GM21723 (cell line): ENCODE results near the gene HCFC1R1.
A peak's percentile ranks its signal among the peaks of the same experiment; 100 is the strongest.

ENCODE experiments used
- ATAC-seq: cut with Tn5 transposase; IDR thresholded peaks from one replicate; pipeline ENCODE4 v1.9.1; 2021; ENCODE audit warnings: mild to moderate bottlenecking, moderate library complexity; ENCODE audit not compliant: unreplicated experiment

HCFC1R1 gene

DNA sequence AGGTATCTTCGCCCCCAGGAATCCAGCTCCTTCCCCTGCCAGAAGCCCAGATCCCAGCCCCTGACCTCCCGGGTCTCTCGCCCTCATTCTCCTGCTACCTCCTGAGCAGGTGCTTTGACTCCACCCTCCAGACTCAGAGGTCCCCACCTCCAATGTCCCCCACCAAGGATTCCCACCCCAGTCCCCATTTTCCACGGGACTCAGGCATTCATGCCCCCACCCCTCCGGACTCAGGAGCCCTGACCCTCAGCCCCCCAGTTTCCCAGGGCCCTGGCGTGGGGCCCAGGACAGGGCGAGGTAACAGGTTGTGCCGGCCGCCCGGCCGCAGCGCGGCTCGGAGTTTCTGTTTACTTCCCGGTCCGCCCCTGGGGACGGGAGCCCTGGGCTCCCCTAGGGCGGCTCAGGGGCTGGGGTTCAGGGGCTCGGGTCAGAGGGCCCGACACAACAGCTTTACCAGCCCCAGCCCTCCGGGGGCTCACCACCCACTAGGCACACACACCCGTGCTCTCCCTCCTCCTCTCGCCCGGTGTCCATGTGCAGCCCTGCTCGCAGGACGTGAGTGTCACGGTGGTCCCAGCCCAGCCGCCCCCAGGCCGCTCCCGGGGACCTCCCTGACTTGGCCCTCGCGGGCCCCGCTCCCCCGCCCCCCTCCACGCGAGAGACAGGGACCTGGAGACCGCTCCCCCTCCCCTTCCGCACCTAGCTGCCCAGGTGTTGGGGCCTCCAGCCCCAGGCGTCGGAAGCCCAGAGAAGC is 12.4 kb upstream of the HCFC1R1 start:
- no peak for ATAC-seq

DNA sequence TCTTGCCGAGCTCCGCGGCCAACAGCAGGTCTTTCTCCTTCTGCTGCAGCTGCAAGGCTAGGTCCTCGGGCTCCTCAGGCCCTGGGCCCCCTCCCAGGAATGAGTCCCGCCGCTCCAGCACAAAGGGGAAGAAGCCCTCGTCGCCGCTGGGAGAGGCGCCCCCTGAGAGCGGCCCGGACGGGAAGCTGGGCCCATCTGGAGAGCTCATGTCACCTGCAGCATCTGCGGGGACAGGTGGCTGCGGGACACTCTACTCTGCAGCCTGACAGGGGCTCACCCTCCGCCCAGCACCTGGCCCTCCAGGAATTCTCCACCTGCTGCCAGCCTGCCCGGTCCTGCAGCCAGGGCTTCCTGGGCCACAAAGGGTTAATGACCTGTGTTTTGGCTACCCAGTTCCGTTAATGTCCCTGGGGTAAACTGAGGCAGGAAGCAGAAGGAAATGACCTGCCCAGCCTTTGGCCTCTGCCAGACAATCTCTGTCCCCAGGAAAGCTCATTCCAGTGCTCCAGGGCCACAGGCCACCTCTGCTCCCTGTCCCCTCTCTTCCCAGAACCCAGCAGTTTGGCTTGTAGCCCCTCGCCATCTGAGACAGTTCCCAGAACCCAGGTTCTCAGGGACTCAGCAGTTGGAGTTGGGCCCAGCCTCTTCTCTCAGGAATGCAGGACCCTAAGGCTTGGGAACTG is 11.7 kb upstream of the HCFC1R1 start:
- ATAC-seq: no peak

DNA sequence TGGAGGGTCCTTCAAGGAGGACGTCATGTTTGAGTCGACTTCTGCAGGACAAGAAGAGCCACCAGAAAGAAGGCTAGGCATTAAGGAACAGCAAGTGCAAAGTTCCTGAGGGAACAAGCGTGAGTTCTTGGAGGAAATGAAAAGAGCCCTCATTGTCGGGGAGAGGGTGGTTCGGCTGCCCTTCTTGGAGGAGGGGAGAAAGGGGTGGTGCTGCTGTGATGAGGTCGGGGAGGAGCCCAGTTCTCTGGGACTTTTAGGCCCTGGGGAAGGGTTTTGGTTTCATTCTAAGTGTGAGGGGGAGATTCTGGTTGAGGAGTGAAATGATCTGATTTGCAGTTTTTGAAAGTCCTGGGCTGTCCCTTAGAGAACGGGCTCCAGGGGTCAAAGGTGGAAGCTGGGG is 8.9 kb upstream of the HCFC1R1 start:
- no peak for ATAC-seq

DNA sequence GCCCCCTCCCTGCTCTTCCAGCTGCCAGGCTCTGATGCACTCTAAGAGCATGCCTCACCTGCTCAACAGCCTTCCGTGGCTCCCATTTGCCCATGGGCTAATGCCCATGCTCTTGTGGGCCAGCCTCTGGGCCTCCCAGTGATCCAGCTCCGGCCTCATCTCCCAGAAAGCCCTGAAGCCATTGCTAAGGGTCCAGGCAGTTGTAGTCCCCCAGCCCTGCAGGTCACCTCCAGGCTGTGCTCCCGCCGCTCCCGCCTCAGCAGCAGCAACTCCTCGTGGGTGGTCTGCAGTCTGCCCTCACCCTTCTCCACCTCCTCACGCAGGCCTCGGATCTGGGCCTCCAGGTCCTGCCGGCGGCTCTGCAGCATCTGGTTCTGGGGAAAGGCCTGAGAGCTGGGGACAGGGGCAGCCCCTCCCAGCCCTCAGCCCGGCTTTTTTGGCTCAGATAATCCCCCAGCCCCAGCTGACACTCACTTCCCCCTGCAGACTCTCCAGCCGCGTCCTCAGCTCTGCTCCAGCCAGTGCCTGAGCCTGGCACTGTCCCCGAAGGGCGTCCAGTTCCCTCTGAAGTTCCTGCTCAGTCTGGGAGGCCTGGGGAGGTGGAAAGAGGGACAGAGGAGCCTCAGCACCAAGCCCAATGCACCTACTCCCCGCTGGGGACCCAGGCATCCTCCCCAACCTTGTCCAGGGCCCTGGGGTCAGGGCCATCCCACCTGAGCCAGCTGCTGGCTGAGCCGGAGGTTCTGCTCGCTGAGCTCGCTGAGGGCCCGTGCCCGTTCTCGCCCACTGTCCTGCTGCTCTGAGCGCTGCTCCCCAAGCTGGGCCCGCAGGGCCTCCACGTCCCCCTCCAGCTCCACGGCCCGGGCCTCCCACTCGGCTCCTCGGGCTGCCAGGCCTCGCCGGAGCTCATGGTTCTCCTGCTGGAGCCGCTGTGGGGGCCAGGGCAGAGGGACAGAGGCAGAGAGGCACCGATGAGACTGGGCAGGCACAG is 6.8 kb upstream of the HCFC1R1 start:
- ATAC-seq: no peak

DNA sequence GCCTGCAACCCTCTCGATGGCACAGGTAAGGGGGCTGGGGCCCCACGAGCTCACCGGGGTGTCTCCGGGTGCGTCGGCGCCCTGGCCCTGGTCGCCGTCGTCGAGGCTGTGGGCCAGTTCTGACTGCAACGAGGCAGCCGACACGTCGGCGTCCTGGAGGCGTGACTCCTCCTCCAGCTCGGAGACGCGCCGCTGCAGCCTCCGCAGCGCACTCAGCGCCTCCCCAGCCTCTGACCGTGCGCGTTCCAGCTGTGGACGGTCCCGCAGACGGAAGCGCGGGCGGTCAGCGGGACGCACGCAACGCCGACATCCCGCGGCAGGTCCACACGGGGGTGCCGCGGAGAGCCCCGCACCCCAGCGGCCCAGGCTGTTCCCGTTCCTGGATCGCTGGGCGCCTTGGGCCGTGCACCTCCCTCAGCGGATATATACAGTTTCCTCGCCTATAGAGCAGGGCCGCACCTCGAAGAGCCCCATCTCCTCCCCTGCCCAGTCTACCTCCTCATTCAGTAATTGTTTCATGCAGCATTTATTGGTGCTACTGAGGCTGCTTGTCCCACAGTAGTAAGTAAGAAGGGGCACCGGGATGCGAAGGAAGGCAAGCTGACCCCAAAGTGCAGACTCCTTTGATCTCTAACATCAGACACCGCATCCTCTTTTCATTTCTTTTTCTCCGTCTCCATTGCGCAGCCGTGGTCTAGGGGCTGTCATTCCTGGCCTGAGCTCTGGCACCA is 5.9 kb upstream of the HCFC1R1 start:
- no peak for ATAC-seq

DNA sequence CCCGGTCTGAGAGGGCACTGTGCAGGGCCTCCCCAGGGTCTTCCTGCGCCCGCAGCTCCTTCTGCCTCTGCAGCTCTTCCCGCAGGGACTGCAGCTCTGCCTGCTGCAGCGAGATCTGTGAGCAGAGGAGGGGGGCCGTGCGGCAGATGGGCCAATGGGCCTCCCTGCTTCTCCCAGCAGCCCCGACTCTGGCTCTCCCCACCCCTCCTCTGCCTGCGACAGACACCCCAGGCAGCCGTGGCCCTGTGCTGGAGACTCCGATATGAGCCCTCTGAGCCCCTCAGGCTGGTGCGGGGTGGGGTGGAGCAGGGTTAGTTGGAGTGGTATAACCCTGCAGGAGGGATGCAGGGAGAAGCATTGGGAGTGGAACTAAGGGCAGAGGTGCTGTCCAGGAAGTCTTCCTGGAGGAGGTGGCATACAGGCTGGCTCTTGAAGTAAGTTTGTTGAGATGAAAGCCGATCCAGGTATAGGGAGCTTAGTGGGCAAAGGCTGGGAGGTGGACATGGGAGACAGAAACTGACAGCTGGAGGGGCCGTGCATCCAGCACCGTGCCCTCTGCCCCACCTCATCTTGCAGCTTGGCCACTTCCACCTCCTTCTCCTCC is 5.1 kb upstream of the HCFC1R1 start:
- no peak for ATAC-seq

DNA sequence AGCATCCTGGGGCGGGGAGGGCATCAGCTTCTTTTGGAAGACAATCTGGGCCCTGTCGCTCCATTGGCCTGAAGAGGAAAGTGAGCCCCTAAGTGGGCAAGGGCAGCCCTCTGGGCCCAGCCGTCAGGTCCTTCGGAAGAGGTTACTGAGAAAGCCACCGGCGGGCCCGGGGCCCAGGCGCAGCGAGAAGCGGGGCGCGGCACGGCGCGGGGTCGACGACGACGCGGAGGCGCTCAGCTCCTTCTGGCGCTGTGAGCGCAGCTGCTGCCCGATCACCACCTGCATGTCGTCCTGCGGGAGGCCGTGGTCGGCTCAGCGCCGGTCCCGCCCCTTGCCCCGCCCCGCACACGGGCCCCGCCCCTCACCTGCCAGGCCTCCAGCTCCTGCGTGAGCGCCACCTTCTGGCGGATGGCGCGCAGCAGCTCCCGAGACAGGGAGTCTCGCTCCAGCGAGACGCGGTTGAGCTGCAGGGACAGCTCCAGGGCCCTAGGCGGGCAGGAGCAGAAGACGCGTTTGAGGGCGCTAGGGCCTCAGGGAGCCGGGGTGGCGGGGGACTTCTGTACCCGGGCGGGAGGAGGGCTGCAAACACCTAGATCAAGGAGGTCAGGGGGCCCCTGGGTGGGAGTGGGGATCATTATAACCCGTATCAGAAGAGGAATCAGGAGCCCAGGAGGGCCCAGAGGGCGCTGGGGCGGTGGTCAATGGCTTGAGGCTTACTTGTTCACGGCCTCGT is 4.4 kb upstream of the HCFC1R1 start:
- no peak for ATAC-seq

DNA sequence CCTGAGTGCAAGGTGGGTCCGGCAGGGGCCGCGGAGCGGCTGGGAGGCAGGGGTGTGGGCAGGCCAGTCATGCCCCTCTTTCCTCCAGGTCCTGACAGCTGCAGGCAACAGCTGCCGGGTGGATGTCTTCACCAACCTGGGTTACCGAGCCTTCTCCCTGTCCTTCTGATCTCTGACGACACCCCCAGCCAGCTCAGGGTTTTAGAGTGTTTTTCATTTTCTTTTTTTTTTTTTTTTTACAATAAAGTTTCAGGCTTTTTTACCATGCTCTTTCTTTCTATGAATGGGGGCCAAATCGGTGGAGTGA is 3.7 kb upstream of the HCFC1R1 start:
- ATAC-seq: no peak

DNA sequence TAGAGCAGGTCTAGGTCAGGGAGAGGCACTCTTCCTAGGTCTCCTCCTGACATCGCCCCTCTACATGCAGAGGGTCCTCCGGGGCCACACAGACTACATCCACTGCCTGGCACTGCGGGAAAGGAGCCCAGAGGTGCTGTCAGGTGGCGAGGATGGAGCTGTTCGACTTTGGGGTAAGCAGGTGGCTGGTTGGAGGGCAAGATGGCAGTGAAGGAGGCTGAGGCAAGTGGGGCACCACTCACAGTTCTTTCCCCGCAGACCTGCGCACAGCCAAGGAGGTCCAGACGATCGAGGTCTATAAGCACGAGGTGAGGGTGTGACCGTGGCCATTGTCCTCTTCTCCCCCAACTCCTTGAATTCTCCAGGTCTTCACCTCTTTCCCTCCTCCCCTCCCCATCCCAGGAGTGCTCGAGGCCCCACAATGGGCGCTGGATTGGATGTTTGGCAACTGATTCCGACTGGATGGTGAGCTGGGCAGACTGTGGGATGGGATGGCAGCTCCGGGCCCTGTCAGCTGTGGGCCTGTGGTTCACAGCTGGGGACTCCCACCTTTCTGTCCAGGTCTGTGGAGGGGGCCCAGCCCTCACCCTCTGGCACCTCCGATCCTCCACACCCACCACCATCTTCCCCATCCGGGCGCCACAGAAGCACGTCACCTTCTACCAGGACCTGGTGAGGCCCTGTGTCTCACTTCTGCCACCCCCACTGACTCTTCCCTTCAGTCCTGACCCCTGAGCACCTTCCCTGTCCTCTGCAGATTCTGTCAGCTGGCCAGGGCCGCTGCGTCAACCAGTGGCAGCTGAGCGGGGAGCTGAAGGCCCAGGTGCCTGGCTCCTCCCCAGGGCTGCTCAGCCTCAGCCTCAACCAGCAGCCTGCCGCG is 3.1 kb upstream of the HCFC1R1 start:
- no peak for ATAC-seq

DNA sequence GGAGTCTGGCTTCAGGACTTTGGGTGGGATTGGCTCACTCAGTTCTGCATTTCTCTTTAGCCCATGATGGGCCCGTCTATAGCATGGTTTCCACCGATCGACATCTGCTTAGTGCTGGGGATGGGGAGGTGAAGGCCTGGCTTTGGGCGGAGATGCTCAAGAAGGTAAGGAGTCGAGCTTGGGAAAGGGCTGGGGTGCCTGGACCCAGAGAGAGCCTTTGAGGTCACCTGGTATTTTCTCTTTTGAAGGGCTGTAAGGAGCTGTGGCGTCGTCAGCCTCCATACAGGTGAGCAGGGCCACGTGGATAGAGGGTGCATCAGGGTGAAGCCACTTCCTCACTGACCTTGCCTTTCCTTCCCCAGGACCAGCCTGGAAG is 2.2 kb upstream of the HCFC1R1 start:
- ATAC-seq: no peak

DNA sequence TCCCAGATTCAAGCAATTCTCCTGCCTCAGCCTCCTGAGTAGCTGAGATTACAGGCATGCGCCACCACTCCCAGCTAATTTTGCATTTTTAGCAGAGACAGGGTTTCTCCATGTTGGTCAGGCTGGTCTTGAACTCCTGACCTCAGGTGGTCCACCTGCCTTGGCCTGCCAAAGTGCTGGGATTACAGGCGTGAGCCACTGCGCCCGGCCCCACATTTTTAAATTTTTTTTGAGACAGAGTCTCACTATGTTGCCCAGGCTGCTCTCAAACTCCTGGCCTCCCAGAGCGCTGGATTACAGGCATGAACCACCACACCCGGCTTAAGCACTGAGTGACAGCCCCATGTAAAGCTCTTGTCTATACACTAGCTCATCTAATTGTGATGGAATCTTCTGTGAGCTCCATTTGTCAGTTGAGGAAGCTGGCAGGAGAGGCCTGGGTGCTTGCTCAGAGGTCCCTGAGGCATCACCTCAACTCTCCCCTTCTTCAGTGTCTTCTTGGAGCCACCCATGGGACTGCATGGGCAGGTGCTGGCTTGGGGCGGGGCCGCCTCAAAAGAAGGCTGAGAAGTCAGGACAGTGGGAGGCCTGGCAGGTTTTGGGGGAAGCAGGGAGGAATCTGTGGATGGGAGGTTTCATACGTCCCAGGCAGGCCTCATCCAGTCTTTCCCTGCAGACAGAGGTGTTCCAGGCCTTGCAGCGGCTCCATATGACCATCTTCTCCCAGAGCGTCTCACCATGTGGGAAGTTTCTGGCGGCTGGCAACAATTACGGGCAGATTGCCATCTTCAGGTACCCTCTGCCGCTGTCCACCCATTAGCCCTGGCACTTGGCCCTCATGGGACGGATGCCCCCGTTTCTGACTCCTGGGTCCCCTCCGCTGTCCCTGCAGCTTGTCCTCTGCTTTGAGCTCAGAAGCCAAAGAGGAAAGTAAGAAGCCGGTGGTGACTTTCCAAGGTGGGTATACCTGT is 1.6 kb upstream of the HCFC1R1 start:
- ATAC-seq: no peak

DNA sequence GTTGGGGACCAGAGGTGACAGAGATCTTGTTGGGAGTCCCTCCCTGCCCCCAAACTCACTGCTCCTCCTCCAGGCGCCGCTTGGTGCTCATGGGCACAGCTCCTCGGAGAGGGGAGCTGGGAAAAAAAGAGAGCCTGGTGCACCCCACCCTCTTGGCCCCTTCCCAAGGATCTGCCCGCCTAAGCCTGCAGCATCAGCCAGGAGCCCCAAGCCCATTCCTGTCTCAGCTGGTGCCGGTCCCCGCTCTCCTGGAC is 400 bp downstream of the HCFC1R1 start:
- ATAC-seq: peak; percentile 1

DNA sequence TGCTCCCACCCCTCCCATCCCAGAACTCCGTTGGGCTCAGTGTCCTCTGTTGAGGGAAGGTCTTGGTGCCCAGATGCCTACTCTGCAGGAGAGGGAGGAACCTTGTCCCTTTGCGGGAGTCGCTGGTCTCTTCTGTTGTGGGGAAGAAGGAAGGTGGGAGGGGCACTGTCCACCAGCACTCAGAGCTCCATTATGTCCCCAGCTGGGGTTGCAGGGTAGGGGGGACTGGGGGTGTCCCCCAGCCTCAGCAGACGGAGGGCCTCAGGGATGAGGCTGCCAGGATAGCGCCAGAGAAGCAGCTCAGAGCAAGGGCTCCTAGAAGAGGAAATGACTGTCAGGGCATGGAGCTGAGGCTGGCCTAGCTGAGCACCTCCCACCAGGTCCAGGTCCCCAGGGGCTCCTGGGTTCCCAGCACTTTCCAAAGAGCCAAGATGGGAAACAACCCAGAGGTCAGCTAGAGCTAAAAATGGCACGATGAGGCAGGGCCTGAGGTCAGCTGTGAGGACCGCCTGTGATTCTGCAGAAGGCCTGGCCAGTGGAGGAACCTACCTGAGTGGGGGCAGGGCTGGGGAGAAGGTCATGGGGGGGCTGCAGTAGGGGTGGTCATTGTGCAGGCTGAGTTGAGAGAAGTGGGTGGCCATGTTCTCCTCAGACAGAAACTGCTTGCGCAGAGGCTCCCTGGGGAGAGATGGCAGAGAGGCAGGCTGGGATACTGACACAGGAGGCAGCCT is 893 bp downstream of the HCFC1R1 start:
- no peak for ATAC-seq

DNA sequence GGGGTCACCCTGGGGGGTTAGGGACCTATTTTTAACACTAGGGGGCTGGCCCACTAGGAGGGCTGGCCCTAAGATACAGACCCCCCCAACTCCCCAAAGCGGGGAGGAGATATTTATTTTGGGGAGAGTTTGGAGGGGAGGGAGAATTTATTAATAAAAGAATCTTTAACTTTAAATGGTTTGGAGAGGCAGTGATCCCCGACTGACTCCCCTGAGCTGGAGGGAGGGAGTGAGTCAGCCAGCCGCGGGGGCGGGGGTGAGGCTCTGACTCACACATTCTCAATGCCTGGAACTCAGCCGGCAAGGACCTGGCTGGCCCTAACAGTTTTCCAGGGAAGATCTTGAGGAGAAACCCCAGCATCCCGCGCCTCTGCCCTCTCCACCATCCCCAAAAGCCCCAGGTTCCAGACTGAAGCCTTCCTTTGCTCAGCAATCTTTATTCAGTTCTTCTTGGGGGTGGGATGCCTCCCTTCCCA is 1.5 kb downstream of the HCFC1R1 start:
- ATAC-seq: no peak

DNA sequence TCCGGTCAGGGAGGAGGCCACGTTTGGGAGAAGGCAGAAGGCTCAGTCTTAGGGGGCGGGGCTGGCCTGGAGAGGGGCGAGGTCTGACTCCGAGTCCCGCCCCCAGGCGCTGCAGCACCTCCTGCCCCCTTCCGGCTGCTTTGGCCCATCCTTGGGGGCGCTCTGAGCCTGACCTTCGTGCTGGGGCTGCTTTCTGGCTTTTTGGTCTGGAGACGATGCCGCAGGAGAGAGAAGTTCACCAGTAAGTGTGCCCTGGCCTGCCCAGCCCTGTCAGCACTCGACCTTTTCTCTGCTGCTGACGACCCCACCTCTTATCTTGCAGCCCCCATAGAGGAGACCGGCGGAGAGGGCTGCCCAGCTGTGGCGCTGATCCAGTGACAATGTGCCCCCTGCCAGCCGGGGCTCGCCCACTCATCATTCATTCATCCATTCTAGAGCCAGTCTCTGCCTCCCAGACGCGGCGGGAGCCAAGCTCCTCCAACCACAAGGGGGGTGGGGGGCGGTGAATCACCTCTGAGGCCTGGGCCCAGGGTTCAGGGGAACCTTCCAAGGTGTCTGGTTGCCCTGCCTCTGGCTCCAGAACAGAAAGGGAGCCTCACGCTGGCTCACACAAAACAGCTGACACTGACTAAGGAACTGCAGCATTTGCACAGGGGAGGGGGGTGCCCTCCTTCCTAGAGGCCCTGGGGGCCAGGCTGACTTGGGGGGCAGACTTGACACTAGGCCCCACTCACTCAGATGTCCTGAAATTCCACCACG is 2.1 kb downstream of the HCFC1R1 start:
- ATAC-seq: no peak

DNA sequence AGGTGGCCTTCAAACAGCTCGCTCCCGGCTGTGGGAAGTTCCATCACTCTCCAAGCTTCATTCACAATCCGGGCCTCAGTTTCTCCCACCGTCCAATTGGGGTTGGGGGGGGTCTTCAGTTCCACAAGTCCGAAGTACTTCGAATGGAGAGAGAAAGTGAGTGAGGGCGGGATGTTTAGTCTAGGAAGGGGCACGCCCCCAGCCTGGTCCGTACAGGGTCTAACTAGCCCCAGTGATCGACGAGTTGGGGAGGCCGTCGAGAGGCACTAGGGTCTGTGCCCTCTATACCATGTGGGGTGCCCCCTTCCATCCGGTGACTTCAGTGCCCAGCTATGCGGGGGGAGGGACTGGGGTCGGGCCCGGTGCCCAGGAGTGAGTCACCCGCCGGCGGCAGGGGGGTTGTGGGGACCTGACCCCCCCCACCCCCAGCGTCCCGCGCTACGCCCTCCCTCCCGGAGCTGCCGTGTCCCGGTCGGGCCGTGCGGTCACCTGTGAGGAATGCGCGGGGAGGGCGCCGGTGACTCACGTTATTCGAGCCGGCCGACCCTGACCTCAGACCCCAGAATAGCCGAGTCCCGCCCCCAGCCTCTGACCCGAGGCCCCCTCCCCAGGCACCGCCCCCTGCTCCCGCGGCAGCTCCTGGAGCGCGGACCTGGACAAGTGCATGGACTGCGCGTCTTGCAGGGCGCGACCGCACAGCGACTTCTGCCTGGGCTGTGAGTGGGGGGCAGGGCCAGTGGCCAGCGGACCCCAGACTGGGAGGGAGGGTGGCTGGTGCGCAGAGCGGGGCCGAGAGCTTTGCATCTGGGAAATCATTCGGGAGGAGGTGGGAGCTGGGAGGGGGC is 2.9 kb downstream of the HCFC1R1 start:
- ATAC-seq: no peak
